Nephron progenitor cell (in vitro differentiated cells): Measurements from ENCODE around the gene ZPBP2.

ENCODE experiments used
- DNase-seq: peaks from one replicate; pipeline ENCODE4 v3.0.0; 2021
- H3K27ac Mint-ChIP-seq: 2 replicates; pipeline ENCODE4 v1.8.0; 2021; ENCODE audit warnings: mild to moderate bottlenecking, moderate library complexity, mixed read lengths
- H3K27me3 Mint-ChIP-seq: 2 replicates; pipeline ENCODE4 v1.8.0; 2021; ENCODE audit warnings: mild to moderate bottlenecking, low read depth, mixed read lengths; ENCODE audit not compliant: poor library complexity
- H3K36me3 Mint-ChIP-seq: 2 replicates; pipeline ENCODE4 v1.8.0; 2021; ENCODE audit warnings: low read depth, mixed read lengths
- H3K4me1 Mint-ChIP-seq: 2 replicates; pipeline ENCODE4 v1.8.0; 2021; ENCODE audit warnings: mixed read lengths
- H3K4me3 Mint-ChIP-seq: 2 replicates; pipeline ENCODE4 v1.8.0; 2021; ENCODE audit warnings: mild to moderate bottlenecking, moderate library complexity, mixed read lengths
- H3K9me3 Mint-ChIP-seq: 2 replicates; pipeline ENCODE4 v1.8.0; 2021; ENCODE audit warnings: mild to moderate bottlenecking, moderate library complexity, mixed read lengths
- TF ChIP-seq, protein P1 (sequence below): fragments of 200-600 bp; sonication (generic); IDR thresholded peaks from 2 replicates; pipeline ENCODE4 v1.5.0; 2021; ENCODE audit warnings: antibody characterized with exemption

The ZPBP2 gene

DNA sequence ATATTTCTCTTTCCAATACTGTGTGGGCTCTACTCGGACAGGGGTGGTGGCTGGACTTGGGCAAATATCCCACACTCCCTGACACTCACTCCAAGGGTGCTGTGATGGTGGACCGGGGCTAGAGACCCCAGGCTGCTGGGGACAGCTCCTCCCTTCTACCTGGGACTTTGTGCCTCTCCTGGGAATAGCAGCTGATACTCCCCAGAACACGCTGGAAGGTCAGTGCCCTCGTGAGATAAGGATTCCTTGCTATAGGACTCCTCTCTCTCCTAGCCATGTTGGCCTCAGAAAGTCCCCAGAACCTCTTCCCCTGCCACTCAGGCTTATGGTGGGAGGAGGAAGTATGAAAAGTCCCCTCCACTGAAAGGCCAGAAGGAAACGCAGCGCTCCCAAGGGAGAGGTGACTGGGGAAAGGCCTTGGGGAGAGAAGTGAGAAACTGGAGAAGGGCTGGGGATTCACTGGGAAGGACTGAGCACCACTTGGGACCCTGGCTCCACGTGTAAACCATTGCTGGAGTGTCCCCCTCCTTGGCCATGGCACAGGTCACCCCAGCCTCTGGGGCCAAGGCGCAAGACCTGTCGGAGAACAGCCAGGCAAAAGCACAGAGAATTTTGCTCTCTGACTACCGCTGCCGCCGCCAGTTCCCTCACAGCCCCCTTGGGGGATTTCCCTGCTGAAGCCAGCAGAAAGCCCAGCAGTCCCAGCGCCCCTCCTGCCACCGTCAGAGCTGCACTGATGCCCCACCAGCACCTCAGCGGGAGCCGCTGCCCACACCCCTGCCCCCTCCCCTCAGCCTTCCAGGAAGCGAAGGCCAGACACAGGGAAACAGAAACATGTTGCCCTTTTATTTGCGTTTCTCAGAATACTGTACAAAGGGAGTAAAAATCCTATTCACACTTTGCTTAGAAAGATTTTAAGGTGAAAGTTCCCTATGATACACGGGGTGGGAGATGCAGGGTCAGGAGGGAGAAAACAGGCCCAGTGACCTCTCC, 52.5 kb downstream of the ZPBP2 start:
- peak; percentile 22 for DNase-seq

DNA sequence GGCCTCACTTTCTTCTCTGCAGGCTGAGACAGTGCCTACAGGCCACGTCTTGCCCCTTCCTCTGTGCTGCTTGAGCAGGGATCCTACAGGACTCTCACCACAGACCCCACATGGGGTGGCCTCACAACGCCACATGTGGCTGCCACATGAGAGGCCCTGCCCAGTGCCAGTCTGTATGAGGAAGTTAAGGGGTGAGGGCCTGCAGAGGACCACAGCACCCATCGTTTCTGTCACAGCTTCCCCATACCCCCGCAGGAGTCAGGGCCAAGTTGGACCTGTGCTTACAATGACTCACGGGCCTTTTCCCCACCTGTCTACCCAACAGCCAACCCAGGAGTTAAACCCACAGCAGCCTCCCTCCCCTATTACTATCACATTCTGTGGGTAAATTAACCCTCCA, 53.3 kb downstream of the ZPBP2 start:
- H3K27ac Mint-ChIP-seq = peak overlapping the region; percentile 79
- TF ChIP-seq, protein P1, sequence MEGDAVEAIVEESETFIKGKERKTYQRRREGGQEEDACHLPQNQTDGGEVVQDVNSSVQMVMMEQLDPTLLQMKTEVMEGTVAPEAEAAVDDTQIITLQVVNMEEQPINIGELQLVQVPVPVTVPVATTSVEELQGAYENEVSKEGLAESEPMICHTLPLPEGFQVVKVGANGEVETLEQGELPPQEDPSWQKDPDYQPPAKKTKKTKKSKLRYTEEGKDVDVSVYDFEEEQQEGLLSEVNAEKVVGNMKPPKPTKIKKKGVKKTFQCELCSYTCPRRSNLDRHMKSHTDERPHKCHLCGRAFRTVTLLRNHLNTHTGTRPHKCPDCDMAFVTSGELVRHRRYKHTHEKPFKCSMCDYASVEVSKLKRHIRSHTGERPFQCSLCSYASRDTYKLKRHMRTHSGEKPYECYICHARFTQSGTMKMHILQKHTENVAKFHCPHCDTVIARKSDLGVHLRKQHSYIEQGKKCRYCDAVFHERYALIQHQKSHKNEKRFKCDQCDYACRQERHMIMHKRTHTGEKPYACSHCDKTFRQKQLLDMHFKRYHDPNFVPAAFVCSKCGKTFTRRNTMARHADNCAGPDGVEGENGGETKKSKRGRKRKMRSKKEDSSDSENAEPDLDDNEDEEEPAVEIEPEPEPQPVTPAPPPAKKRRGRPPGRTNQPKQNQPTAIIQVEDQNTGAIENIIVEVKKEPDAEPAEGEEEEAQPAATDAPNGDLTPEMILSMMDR = no peak
- H3K4me1 Mint-ChIP-seq = peaks cover 61% of the 10 kb centered on the region
- no peak for DNase-seq
- no peaks in the 10 kb centered on the region for H3K9me3 Mint-ChIP-seq
- H3K27me3 Mint-ChIP-seq = peaks cover 10% of the 10 kb centered on the region
- no peak overlapping the region for H3K4me3 Mint-ChIP-seq
- H3K36me3 Mint-ChIP-seq = peaks cover 36% of the 10 kb centered on the region

More for the DNA sequence above, 52.5 kb downstream of the ZPBP2 start:
- peaks cover 58% of the 10 kb centered on the region for H3K4me1 Mint-ChIP-seq
- TF ChIP-seq, protein P1 = no peak
- H3K36me3 Mint-ChIP-seq = peaks cover 42% of the 10 kb centered on the region
- H3K27ac Mint-ChIP-seq = peak overlapping the region; percentile 79
- no peaks in the 10 kb centered on the region for H3K9me3 Mint-ChIP-seq
- H3K27me3 Mint-ChIP-seq = peaks cover 8% of the 10 kb centered on the region
- no peak overlapping the region for H3K4me3 Mint-ChIP-seq

DNA sequence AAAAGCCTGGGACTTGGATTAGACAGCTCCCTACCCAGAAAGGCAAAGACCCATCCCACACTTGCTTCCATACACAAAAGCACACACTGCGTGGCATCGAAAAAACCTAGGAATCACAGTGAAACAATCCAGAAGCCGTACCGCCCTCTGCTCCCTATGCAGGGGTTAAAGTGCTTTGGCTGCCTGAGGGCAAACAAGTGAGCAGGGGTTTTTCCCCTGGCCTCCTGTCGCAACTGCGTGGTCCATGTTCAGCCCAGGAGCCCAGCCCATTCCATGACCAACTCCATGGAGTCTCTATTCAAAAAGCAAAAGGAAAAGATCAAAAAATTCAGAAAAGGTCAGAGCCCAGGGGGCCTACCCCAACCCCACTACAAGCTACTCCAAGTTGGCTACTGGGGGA, 54.0 kb downstream of the ZPBP2 start:
- H3K4me1 Mint-ChIP-seq = peaks cover 57% of the 10 kb centered on the region
- DNase-seq = no peak
- peaks cover 8% of the 10 kb centered on the region for H3K27me3 Mint-ChIP-seq
- no peak overlapping the region for H3K27ac Mint-ChIP-seq
- peaks cover 30% of the 10 kb centered on the region for H3K36me3 Mint-ChIP-seq
- H3K4me3 Mint-ChIP-seq = no peak overlapping the region
- TF ChIP-seq, protein P1 = no peak
- no peaks in the 10 kb centered on the region for H3K9me3 Mint-ChIP-seq

DNA sequence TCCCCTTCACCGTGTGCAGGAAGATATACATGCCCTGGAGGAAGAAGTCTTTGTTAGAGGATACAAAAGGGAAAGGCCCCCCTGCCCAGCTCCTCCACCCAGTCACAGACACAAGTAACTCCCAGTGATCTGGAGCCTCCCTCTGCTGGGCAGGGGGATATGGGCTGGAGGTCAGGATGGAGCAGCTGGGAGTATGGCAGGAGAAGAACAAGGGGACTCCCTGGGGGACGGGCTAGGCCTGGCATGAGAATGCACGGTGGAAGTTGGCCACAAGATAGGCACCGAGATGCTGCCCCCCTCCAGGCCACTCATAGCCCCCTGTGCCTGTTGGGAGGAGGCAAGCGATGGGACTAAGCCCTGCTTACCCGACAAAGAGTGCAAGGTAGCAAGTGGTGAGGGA, 55.2 kb downstream of the ZPBP2 start:
- no peak overlapping the region for H3K4me3 Mint-ChIP-seq

DNA sequence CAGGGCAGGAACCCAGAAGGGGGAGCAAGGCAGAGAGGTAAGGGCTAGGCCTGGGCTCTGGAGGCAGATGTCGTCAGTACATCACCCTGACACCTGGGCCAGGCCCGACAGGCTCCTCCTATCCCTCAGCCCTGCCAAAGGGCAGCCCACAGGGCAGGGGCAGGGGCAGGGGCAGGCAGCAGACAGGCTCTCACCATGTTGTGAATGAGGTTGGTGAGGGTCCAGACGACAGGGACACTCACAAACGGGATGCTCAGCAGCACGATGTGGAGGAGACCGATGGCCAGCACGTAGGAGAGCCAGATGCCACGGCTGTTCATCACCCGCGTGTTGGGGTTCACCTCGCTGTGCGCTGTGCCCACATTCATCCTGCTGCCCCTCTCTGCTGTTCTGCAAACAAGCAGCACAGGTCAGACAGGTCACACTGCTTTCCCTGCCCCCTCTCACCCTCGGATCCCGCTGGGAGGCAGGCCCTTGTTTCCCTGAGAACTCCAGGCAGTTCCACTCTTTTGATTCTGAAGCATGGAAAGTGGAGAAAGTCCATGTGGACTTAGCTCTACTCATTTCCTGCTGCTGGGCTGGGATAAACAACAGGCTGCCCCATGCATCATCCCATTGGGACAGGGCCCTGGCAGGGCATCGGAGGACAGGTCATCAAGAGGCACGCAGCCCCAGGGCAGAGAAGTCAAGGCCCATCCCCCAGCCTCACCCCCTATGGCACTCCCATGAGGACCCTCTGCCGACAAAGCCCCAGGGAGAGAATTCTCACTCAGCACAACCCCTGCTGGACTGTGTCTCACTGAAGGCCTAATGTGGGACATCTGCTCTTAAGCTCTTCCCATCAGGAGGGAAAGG, 56.1 kb downstream of the ZPBP2 start:
- H3K4me1 Mint-ChIP-seq = peaks cover 62% of the 10 kb centered on the region
- DNase-seq = peak; percentile 39
- H3K4me3 Mint-ChIP-seq = peak overlapping the region; percentile 70
- H3K9me3 Mint-ChIP-seq = no peaks in the 10 kb centered on the region
- peaks cover 10% of the 10 kb centered on the region for H3K27me3 Mint-ChIP-seq
- TF ChIP-seq, protein P1 = no peak
- peak overlapping the region; percentile 92 for H3K27ac Mint-ChIP-seq
- peaks cover 20% of the 10 kb centered on the region for H3K36me3 Mint-ChIP-seq

More for the DNA sequence above, 55.2 kb downstream of the ZPBP2 start:
- TF ChIP-seq, protein P1 = no peak
- H3K9me3 Mint-ChIP-seq = no peaks in the 10 kb centered on the region
- H3K4me1 Mint-ChIP-seq = peaks cover 58% of the 10 kb centered on the region
- DNase-seq = no peak
- peak overlapping the region; percentile 68 for H3K27ac Mint-ChIP-seq
- H3K36me3 Mint-ChIP-seq = peaks cover 22% of the 10 kb centered on the region
- H3K27me3 Mint-ChIP-seq = peaks cover 10% of the 10 kb centered on the region
